ENCODE data around the gene GUCD1.

Gene GUCD1

GRCh38 chr22:24519496-24519895 is 35.4 kb downstream of the GUCD1 start:
- H3K4me3 ChIP-seq (ENCODE audit: low read depth, low read length), result no peak overlapping the region
- peaks cover 10% of the 10 kb centered on the region for H3K4me1 ChIP-seq (ENCODE audit: control insufficient read depth, insufficient read depth, low read length)
- no peaks in the 10 kb centered on the region for H3K36me3 ChIP-seq (ENCODE audit: control insufficient read depth, insufficient read depth, low read length)
- no peak overlapping the region for H3K27ac ChIP-seq (ENCODE audit: low read depth, low read length)
- no peaks in the 10 kb centered on the region for H3K27me3 ChIP-seq (ENCODE audit: control insufficient read depth, insufficient read depth, low read length)
- H3K9me3 ChIP-seq (ENCODE audit: control insufficient read depth, insufficient read depth, low read length), result no peaks in the 10 kb centered on the region
- no peak overlapping the region for H3K9ac ChIP-seq (ENCODE audit: low read depth, low read length)

GRCh38 chr22:24518771-24519485 is 36.0 kb downstream of the GUCD1 start:
- Histone ChIP-seq H3K9me3 (ENCODE audit: control insufficient read depth, insufficient read depth, low read length) (no peaks in the 10 kb centered on the region), H3K4me1 (ENCODE audit: control insufficient read depth, insufficient read depth, low read length) (peaks cover 10% of the 10 kb centered on the region), H3K27ac (ENCODE audit: low read depth, low read length) (no peak overlapping the region), H3K9ac (ENCODE audit: low read depth, low read length) (no peak overlapping the region), H3K36me3 (ENCODE audit: control insufficient read depth, insufficient read depth, low read length) (no peaks in the 10 kb centered on the region), H3K4me3 (ENCODE audit: low read depth, low read length) (no peak overlapping the region), H3K27me3 (ENCODE audit: control insufficient read depth, insufficient read depth, low read length) (no peaks in the 10 kb centered on the region)

GRCh38 chr22:24518228-24518627 is 36.7 kb downstream of the GUCD1 start:
- Histone ChIP-seq H3K4me1 (ENCODE audit: control insufficient read depth, insufficient read depth, low read length) (peaks cover 10% of the 10 kb centered on the region), H3K27me3 (ENCODE audit: control insufficient read depth, insufficient read depth, low read length) (no peaks in the 10 kb centered on the region), H3K9me3 (ENCODE audit: control insufficient read depth, insufficient read depth, low read length) (no peaks in the 10 kb centered on the region), H3K4me3 (ENCODE audit: low read depth, low read length) (no peak overlapping the region), H3K36me3 (ENCODE audit: control insufficient read depth, insufficient read depth, low read length) (no peaks in the 10 kb centered on the region), H3K9ac (ENCODE audit: low read depth, low read length) (no peak overlapping the region), H3K27ac (ENCODE audit: low read depth, low read length) (no peak overlapping the region)

- no peak overlapping the region for H3K9ac ChIP-seq (ENCODE audit: low read depth, low read length)
- H3K4me3 ChIP-seq (ENCODE audit: low read depth, low read length), result no peak overlapping the region
- H3K9me3 ChIP-seq (ENCODE audit: control insufficient read depth, insufficient read depth, low read length), result no peaks in the 10 kb centered on the region
- no peaks in the 10 kb centered on the region for H3K27me3 ChIP-seq (ENCODE audit: control insufficient read depth, insufficient read depth, low read length)
- H3K27ac ChIP-seq (ENCODE audit: low read depth, low read length), result no peak overlapping the region
- no peaks in the 10 kb centered on the region for H3K36me3 ChIP-seq (ENCODE audit: control insufficient read depth, insufficient read depth, low read length)
- peaks cover 10% of the 10 kb centered on the region for H3K4me1 ChIP-seq (ENCODE audit: control insufficient read depth, insufficient read depth, low read length)
Measured at GRCh38 chr22:24517446-24517845, 37.5 kb downstream of the GUCD1 start.

GRCh38 chr22:24516301-24516737 is 38.6 kb downstream of the GUCD1 start:
- no peak overlapping the region for H3K9ac ChIP-seq (ENCODE audit: low read depth, low read length)
- H3K9me3 ChIP-seq (ENCODE audit: control insufficient read depth, insufficient read depth, low read length), result no peaks in the 10 kb centered on the region
- H3K27me3 ChIP-seq (ENCODE audit: control insufficient read depth, insufficient read depth, low read length), result no peaks in the 10 kb centered on the region
- peaks cover 7% of the 10 kb centered on the region for H3K4me1 ChIP-seq (ENCODE audit: control insufficient read depth, insufficient read depth, low read length)
- H3K4me3 ChIP-seq (ENCODE audit: low read depth, low read length), result no peak overlapping the region
- no peaks in the 10 kb centered on the region for H3K36me3 ChIP-seq (ENCODE audit: control insufficient read depth, insufficient read depth, low read length)
- peak overlapping the region; percentile 2 for H3K27ac ChIP-seq (ENCODE audit: low read depth, low read length)

- Histone ChIP-seq H3K9ac (ENCODE audit: low read depth, low read length) (no peak overlapping the region), H3K9me3 (ENCODE audit: control insufficient read depth, insufficient read depth, low read length) (no peaks in the 10 kb centered on the region), H3K36me3 (ENCODE audit: control insufficient read depth, insufficient read depth, low read length) (no peaks in the 10 kb centered on the region), H3K4me3 (ENCODE audit: low read depth, low read length) (no peak overlapping the region), H3K27me3 (ENCODE audit: control insufficient read depth, insufficient read depth, low read length) (no peaks in the 10 kb centered on the region), H3K4me1 (ENCODE audit: control insufficient read depth, insufficient read depth, low read length) (peaks cover 7% of the 10 kb centered on the region), H3K27ac (ENCODE audit: low read depth, low read length) (no peak overlapping the region)
Measured at GRCh38 chr22:24515027-24515338, 40.0 kb downstream of the GUCD1 start.

GRCh38 chr22:24514241-24515026 is 40.5 kb downstream of the GUCD1 start:
- Histone ChIP-seq H3K27ac (ENCODE audit: low read depth, low read length) (no peak overlapping the region), H3K9ac (ENCODE audit: low read depth, low read length) (no peak overlapping the region), H3K27me3 (ENCODE audit: control insufficient read depth, insufficient read depth, low read length) (no peaks in the 10 kb centered on the region), H3K9me3 (ENCODE audit: control insufficient read depth, insufficient read depth, low read length) (no peaks in the 10 kb centered on the region), H3K36me3 (ENCODE audit: control insufficient read depth, insufficient read depth, low read length) (no peaks in the 10 kb centered on the region), H3K4me3 (ENCODE audit: low read depth, low read length) (no peak overlapping the region), H3K4me1 (ENCODE audit: control insufficient read depth, insufficient read depth, low read length) (peaks cover 7% of the 10 kb centered on the region)

- Histone ChIP-seq H3K4me3 (ENCODE audit: low read depth, low read length) (no peak overlapping the region), H3K27me3 (ENCODE audit: control insufficient read depth, insufficient read depth, low read length) (no peaks in the 10 kb centered on the region), H3K9ac (ENCODE audit: low read depth, low read length) (no peak overlapping the region), H3K36me3 (ENCODE audit: control insufficient read depth, insufficient read depth, low read length) (no peaks in the 10 kb centered on the region), H3K4me1 (ENCODE audit: control insufficient read depth, insufficient read depth, low read length) (peaks cover 7% of the 10 kb centered on the region), H3K9me3 (ENCODE audit: control insufficient read depth, insufficient read depth, low read length) (no peaks in the 10 kb centered on the region), H3K27ac (ENCODE audit: low read depth, low read length) (no peak overlapping the region)
Measured at GRCh38 chr22:24513378-24514240, 41.3 kb downstream of the GUCD1 start.

- H3K9ac ChIP-seq (ENCODE audit: low read depth, low read length), result no peak overlapping the region
- no peak overlapping the region for H3K4me3 ChIP-seq (ENCODE audit: low read depth, low read length)
- no peak overlapping the region for H3K27ac ChIP-seq (ENCODE audit: low read depth, low read length)
- no peaks in the 10 kb centered on the region for H3K9me3 ChIP-seq (ENCODE audit: control insufficient read depth, insufficient read depth, low read length)
- H3K27me3 ChIP-seq (ENCODE audit: control insufficient read depth, insufficient read depth, low read length), result no peaks in the 10 kb centered on the region
- no peaks in the 10 kb centered on the region for H3K36me3 ChIP-seq (ENCODE audit: control insufficient read depth, insufficient read depth, low read length)
- peaks cover 14% of the 10 kb centered on the region for H3K4me1 ChIP-seq (ENCODE audit: control insufficient read depth, insufficient read depth, low read length)
Measured at GRCh38 chr22:24512043-24512442, 42.9 kb downstream of the GUCD1 start.

- peaks cover 17% of the 10 kb centered on the region for H3K4me1 ChIP-seq (ENCODE audit: control insufficient read depth, insufficient read depth, low read length)
- no peak overlapping the region for H3K4me3 ChIP-seq (ENCODE audit: low read depth, low read length)
- H3K27ac ChIP-seq (ENCODE audit: low read depth, low read length), result no peak overlapping the region
Measured at GRCh38 chr22:24510637-24511625, 44.0 kb downstream of the GUCD1 start.

More at GRCh38 chr22:24510637-24511625, 44.0 kb downstream of the GUCD1 start:
- no peaks in the 10 kb centered on the region for H3K9me3 ChIP-seq (ENCODE audit: control insufficient read depth, insufficient read depth, low read length)
- no peaks in the 10 kb centered on the region for H3K36me3 ChIP-seq (ENCODE audit: control insufficient read depth, insufficient read depth, low read length)
- no peak overlapping the region for H3K9ac ChIP-seq (ENCODE audit: low read depth, low read length)
- H3K27me3 ChIP-seq (ENCODE audit: control insufficient read depth, insufficient read depth, low read length), result no peaks in the 10 kb centered on the region
